Activated CD4-positive, alpha-beta T cell treated with anti-CD3 and anti-CD28 coated beads for 4 hours (primary cell): Measurements from ENCODE around the gene BRK1.
A peak's percentile ranks its signal among the peaks of the same experiment; 100 is the strongest.
"Not testable (repeated sequence)": the region's sequence is repeated elsewhere in the genome, so short reads cannot be mapped to it uniquely, and the experiment has no call there.

ENCODE experiments used
- DNase-seq, 2 donors: peaks; one replicate each; pipeline ENCODE4 v3.0.0-alpha.2; 2020

The BRK1 gene

DNA sequence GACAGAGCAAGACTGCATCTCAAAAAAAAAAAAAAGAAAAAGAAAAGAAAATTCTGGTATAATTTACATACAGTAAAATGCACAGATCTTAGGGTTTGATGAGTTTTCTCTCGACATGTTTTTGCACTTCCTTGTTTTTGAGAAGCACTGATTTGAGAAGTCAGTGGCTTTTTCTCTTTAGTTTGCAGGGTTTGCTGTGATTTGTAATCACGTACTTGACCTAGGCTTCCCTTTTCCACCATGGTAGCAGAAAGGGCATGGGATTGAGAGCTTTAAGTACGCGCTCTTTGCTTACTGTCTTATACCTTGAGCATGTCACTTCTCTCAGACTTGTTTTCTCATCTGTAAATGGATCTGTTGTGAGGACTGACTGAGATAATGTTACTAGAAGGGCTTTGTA lies 30.2 kb downstream of the BRK1 start:
- DNase-seq, result no peak

DNA sequence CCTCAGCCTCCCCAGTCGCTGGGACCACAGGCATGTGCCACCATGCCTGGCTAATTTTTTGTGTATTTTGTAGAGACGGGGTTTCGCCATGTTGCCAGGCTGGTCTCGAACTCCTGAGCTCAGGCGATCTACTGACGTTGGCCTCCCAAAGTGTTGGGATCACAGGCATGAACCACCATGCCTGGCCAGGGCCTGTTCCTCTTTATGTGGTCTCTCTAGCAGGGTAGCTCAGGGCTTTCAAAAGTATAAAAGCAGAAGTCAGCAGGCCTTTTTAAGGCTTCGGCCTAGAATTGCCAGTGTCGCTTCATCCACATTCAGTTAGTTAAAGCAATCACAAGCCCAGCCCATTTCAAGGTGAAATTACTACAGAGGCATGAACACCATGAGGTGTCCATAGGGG lies 33.8 kb downstream of the BRK1 start:
- no peak for DNase-seq

DNA sequence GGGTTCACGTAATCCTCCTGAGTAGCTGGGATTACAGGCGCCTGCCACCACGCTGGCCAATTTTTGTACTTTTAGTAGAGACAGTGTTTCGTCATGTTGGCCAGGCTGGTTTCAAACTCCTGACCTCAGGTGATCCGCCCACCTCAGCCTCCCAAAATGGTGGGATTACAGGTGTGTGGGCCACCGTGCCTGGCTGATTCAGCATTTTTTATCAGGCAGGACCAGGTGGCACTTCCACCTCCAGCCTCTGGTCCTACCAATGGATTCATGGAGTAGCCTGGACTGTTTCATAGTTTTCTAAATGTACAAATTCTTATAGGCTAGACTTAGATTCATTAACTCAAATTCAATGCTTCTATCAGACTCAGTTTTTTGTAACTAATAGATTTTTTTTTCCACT lies 35.5 kb downstream of the BRK1 start:
- DNase-seq, result no peak

DNA sequence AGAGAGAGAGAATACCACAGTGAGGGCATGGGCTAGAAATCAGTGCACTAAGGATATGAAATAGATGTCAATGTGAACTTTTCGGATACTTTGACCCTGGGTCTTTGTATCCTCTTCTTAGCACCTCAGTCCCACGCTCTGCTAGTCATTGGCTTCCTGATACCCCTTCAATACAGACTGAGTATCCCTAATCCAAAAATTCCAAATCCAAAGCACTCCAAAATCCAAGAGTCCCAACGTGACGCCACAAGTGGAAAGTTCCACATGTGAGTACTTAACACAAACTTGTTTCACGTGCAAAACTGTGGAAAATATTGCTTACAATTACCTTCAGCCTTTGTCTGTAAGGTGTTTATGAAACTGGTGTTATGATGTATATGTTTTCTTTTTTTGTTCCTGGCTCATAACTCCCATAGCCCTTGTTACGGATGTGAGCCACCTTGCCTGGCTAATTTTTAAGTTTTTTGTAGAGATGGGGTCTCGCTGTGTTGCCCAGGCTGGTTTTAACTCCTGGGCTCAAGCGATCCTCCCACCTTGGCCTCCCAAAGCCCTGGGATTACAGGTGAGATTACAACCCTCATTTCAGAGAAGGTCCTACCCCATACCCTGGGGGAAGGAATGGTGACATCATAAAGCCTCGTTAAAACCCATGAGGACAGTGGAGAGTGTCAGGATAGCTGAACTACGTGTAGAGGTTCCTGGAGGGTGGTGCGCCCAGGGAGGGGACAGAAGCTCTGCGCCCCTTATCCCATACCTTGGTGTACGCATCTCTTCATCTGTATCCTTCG lies 39.1 kb downstream of the BRK1 start:
- DNase-seq, result no peak

GRCh38 chr3:10155123-10155472 lies 39.6 kb downstream of the BRK1 start:
- DNase-seq, result no peak

- DNase-seq, result no peak
Measured at GRCh38 chr3:10155658-10156057, 40.2 kb downstream of the BRK1 start.

DNA sequence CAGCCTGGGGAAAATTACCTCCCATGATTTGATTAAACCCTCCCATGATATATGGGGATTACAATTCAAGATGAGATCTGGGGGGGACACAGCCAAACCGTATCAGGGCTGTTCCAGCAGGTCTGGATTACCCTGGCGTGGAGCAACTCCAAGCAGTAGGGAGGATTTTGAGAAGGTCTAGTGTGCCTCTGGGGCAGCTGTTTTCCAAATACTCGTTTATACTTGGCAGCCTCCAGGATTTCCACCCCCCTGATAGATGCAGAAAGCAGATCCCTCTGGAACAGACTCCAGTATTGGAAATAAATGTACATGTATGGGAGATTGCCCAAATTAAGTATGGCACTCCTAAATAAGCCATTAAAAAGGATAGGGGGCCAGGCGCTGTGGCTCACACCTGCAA lies 41.6 kb downstream of the BRK1 start:
- DNase-seq, result no peak

- not testable (repeated sequence) for DNase-seq
Measured at GRCh38 chr3:10158555-10158954, 43.1 kb downstream of the BRK1 start.

GRCh38 chr3:10160346-10160745 lies 44.9 kb downstream of the BRK1 start:
- DNase-seq, result no peak

DNA sequence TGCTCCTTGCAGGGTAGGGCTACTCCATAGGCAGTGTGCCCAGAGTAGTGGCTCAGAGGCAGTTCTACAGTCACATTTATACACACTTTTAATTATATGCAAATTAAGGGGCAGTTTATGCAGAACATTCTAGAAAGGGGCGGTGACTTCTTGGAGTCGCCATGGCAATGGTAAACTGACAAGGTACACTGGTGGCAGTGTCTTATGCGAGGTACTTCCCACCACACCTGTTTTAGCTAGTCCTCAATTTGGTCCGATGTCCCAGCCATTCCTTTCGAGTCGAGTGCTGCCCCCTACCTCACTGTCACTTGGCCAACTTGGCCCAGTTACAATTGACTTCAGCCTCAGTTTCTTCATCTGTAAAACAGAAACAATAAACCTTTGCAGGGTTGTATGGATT lies 45.5 kb downstream of the BRK1 start:
- DNase-seq, result no peak

GRCh38 chr3:10162185-10162584 lies 46.7 kb downstream of the BRK1 start:
- DNase-seq, result no peak

GRCh38 chr3:10164201-10164545 lies 48.7 kb downstream of the BRK1 start:
- not testable (repeated sequence) for DNase-seq

GRCh38 chr3:10164546-10165393 lies 49.3 kb downstream of the BRK1 start, which contains the start of gene IRAK2:
Gene IRAK2 (plus strand): TSS chr3:10164919. CDS start chr3:10164955, 36 bp downstream.
- DNase-seq, result peak; percentile 44 to 60

DNA sequence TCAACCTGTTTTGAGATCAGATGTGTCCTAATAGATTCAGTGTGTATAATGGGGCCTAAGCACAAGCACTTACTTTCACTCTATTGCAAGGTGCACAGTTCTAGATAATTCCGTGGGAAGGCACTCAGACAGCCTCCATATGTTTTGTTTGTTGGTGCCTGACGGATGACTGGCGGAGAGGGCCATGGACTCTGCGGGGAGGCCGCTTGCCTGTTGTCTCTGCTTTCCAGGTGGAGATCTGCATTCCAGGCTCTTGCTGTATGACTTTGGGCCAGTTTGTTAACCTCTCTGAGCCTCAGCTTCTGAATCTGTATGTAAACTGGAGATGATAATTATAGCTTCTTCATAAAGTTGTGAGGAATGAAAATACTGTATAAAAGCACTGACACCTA lies 50.7 kb downstream of the BRK1 start:
- no peak for DNase-seq

DNA sequence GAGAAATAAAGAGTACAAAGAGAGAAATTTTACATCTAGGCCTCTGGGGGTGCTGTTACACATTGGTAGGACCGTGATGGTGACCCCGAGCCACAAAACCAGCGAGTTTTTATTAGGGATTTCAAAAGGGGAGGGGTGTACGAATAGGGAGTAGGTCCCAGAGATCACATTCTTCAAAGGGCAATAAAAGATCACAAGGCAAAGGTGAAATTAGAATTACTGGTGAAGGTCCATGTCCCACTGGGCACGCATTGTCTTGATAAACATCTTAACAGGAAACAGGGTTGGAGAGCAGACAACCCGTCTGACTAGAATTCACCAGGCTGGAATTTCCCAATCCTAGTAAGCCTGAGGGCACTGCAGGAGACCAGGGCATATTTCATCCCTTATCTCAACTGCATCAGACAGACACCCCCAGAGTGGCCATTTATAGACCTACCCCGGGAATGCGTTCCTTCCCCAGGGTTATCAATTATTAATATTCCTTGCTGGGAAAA lies 53.6 kb downstream of the BRK1 start:
- no peak for DNase-seq

DNA sequence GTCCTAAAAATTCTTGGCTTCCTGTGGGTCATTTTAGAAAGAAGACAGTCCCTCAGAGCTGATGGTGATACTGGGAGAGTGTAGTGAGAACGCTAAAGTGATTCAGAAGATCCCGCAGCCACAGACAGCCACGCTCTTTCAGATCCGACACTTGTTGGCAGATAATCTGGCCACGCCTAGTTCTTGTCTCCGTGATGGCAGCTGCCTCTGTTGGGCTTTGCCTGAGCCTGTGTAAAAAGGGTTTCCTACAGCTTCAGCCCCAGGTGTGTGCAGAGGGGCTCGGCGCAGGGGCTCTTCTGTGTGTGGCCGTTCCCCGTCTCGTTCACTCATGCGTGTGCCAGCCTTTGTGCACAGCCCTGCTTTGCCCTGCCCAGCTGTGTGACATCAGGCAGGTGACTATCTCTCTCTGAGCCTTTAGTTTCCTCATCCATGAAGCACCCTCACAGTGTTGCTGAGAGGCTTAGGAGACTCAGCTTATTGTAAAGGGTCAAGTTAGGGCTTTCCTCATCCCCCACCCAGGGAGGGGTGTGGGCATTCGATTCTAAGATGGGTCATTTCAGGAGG lies 55.5 kb downstream of the BRK1 start:
- no peak for DNase-seq

DNA sequence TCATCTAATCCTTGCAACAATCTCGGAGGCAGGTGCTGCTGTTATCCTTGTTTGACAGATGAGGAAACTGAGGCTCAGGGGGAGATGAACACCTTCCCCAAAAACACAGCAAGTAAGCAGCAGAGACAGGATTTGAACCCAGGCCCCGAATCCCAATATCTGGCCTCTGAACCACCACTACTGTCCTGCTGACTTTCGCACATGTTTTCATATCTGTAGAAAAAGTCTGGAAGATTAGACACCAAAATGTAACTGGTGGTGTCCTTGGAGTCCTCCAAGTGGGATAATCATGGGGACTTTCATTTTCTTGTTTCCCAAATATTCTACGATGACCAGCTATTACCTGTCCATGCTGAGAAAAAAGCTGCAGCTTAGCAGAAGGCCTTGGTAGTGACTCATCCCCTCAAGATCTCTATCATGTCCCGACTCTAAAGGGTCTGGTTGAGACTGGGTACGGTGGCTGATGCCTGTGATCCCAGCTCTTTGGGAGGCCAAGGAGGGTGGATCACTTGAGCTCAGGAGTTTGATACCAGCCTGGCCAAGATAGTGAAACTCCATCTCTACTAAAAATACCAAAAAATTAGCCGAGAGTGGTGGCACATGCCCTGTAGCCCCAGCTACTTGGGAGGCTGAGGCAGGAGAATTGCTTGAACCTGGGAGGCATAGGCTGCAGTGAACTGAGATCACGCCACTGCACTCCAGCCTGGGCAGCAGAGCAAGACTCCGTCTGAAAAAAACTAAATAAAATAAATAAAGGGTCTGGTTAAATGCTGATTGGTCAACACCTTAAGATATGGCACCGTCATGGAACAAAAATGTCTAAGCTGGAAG lies 57.8 kb downstream of the BRK1 start:
- no peak for DNase-seq

GRCh38 chr3:10173926-10174435 lies 58.5 kb downstream of the BRK1 start:
- DNase-seq, result no peak

GRCh38 chr3:10175334-10175733 lies 59.9 kb downstream of the BRK1 start:
- not testable (repeated sequence) for DNase-seq

GRCh38 chr3:10176150-10176549 lies 60.7 kb downstream of the BRK1 start:
- DNase-seq, result not testable (repeated sequence)
